IMR-90 (cell line): ENCODE measurements around the gene SLC6A3. TPM values are rescaled to one million over a fixed set of nuclear protein-coding genes. Genes with fewer than 3 reads are reported as not detected.

Experiments used
- ATAC-seq: fragments of 200-7000 bp; cut with Tn5 transposase; 2 replicates; pipeline ENCODE4 v1.9.1; 2020; ENCODE audit warnings: low read depth, mild to moderate bottlenecking, moderate library complexity
- BruUV-seq: library from RNA; stranded (reverse); fragments of 400-500 nt; replicated peaks from 2 replicates; lab custom pipeline; 2021; lab: Mats Ljungman, UMichigan
- CTCF ChIA-PET: fragments of 300-600 bp; formaldehyde crosslinking; extraction: SDS; loops from one replicate; lab custom pipeline; 2021; ENCODE audit warnings: antibody characterized with exemption; lab: Yijun Ruan, JAX
- POLR2A ChIA-PET: fragments of 300-600 bp; sonication (Branson Sonifier 250); formaldehyde crosslinking; loops from one replicate; lab custom pipeline; 2022; ENCODE audit warnings: antibody characterized with exemption; ENCODE audit not compliant: unreplicated experiment; lab: Charles Lee
- DNase-seq: peaks from one replicate; pipeline ENCODE4 v3.0.0; 2013
- H2AFZ ChIP-seq: replicated peaks from 2 replicates; pipeline ENCODE3; 2013; ENCODE audit warnings: low read length, mild to moderate bottlenecking; ENCODE audit not compliant: poor library complexity
- H2AK5ac ChIP-seq: 2 replicates; pipeline ENCODE4 v1.6.1; 2013; ENCODE audit warnings: low read depth, low read length, inconsistent platforms
- H2AK9ac ChIP-seq: replicated peaks from 2 replicates; pipeline ENCODE3; 2013; ENCODE audit warnings: mild to moderate bottlenecking, low read depth, low read length, moderate library complexity; ENCODE audit not compliant: poor library complexity
- H2BK120ac ChIP-seq: 2 replicates; pipeline ENCODE4 v1.6.1; 2013; ENCODE audit warnings: low read depth, low read length, inconsistent platforms
- H2BK15ac ChIP-seq: 3 replicates; pipeline ENCODE4 v1.6.1; 2013; ENCODE audit warnings: low read depth, low read length, inconsistent platforms
- H2BK20ac ChIP-seq: 2 replicates; pipeline ENCODE4 v1.6.1; 2013; ENCODE audit warnings: low read depth, mild to moderate bottlenecking, inconsistent platforms, low read length, moderate library complexity
- H2BK5ac ChIP-seq: 2 replicates; pipeline ENCODE4 v1.6.1; 2013; ENCODE audit warnings: mild to moderate bottlenecking, low read depth, low read length, inconsistent platforms; ENCODE audit not compliant: poor library complexity, severe bottlenecking
- H3K14ac ChIP-seq: replicated peaks from 2 replicates; pipeline ENCODE4 v1.6.1; 2013; ENCODE audit warnings: low read depth, low read length, inconsistent platforms
- H3K18ac ChIP-seq: 2 replicates; pipeline ENCODE4 v1.6.1; 2013; ENCODE audit warnings: low read depth, low read length, control low read depth
- H3K23ac ChIP-seq: 2 replicates; pipeline ENCODE4 v1.6.1; 2013; ENCODE audit warnings: low read depth, low read length, inconsistent platforms
- H3K27ac ChIP-seq: 2 replicates; pipeline ENCODE4 v1.5.1; 2013; ENCODE audit warnings: mild to moderate bottlenecking, control low read depth, low read length; ENCODE audit not compliant: insufficient read depth
- H3K27me3 ChIP-seq: 2 replicates; pipeline ENCODE4 v1.6.1; 2013; ENCODE audit warnings: low read length; ENCODE audit not compliant: control insufficient read depth, insufficient read depth
- H3K36me3 ChIP-seq: 2 replicates; pipeline ENCODE4 v1.6.1; 2013; ENCODE audit warnings: low read length, mixed read lengths; ENCODE audit not compliant: control insufficient read depth, insufficient read depth
- H3K4ac ChIP-seq: 2 replicates; pipeline ENCODE4 v1.6.1; 2013; ENCODE audit warnings: low read depth, low read length, inconsistent platforms
- H3K4me1 ChIP-seq: 2 replicates; pipeline ENCODE4 v1.6.1; 2013; ENCODE audit warnings: low read length, mixed read lengths; ENCODE audit not compliant: control insufficient read depth, insufficient read depth
- H3K4me2 ChIP-seq: 2 replicates; pipeline ENCODE4 v1.6.1; 2013; ENCODE audit warnings: low read depth, mild to moderate bottlenecking, control low read depth, low read length, moderate library complexity
- H3K4me3 ChIP-seq: 2 replicates; pipeline ENCODE4 v1.5.1; 2013; ENCODE audit warnings: low read depth, mild to moderate bottlenecking, control low read depth, low read length, moderate library complexity; ENCODE audit not compliant: insufficient read depth
- H3K56ac ChIP-seq: 2 replicates; pipeline ENCODE4 v1.6.1; 2013; ENCODE audit warnings: low read length, inconsistent platforms; ENCODE audit not compliant: insufficient read depth; ENCODE audit errors: extremely low read depth
- H3K79me1 ChIP-seq, 2 experiments: 2 replicates each; pipeline ENCODE4 v1.6.1; 2013; ENCODE audit warnings: low read length in 2 of 2, inconsistent platforms in 1 of 2, low read depth in 1 of 2
- H3K9ac ChIP-seq: 2 replicates; pipeline ENCODE4 v1.6.1; 2013; ENCODE audit warnings: low read depth, low read length, control low read depth
- H3K9me1 ChIP-seq: 2 replicates; pipeline ENCODE4 v1.6.1; 2013; ENCODE audit warnings: low read length, inconsistent platforms; ENCODE audit not compliant: insufficient read depth
- H3K9me3 ChIP-seq: 2 replicates; pipeline ENCODE4 v1.6.1; 2013; ENCODE audit warnings: low read length; ENCODE audit not compliant: control insufficient read depth, insufficient read depth
- H4K20me1 ChIP-seq: 2 replicates; pipeline ENCODE4 v1.6.1; 2013; ENCODE audit warnings: low read length, inconsistent platforms; ENCODE audit not compliant: insufficient read depth
- H4K5ac ChIP-seq: 2 replicates; pipeline ENCODE4 v1.6.1; 2013; ENCODE audit warnings: mild to moderate bottlenecking, low read depth, low read length, control low read depth
- H4K8ac ChIP-seq, 2 experiments: 2 replicates each; pipeline ENCODE4 v1.6.1; 2013; ENCODE audit warnings: low read depth in 2 of 2, low read length in 2 of 2, control low read depth in 1 of 2, inconsistent platforms in 1 of 2
- H4K91ac ChIP-seq: 2 replicates; pipeline ENCODE4 v1.6.1; 2013; ENCODE audit warnings: low read depth, low read length, inconsistent platforms; ENCODE audit not compliant: insufficient read depth
- BHLHE40 ChIP-seq: fragments of 150-350 bp; IDR thresholded peaks from 2 replicates; pipeline ENCODE4 v1.6.1; 2016; ENCODE audit warnings: mild to moderate bottlenecking, low read depth, low read length
- CEBPB ChIP-seq: IDR thresholded peaks from 2 replicates; pipeline ENCODE4 v1.6.1; 2012; ENCODE audit warnings: low read depth, low read length, improper control_type of control experiment
- CHD1 ChIP-seq: IDR thresholded peaks from 2 replicates; pipeline ENCODE4 v1.6.1; 2012; ENCODE audit warnings: low read depth, low read length, improper control_type of control experiment
- CTCF ChIP-seq: conservative IDR thresholded peaks from 2 replicates; pipeline ENCODE4 v1.5.1; 2012; ENCODE audit warnings: mild to moderate bottlenecking, low read depth, low read length, improper control_type of control experiment
- ELK1 ChIP-seq: fragments of 150-350 bp; IDR thresholded peaks from 2 replicates; pipeline ENCODE4 v1.6.1; 2016; ENCODE audit warnings: low read depth, mild to moderate bottlenecking, low read length, moderate library complexity, borderline replicate concordance
- FOS ChIP-seq: fragments of 150-350 bp; IDR thresholded peaks from 2 replicates; pipeline ENCODE4 v1.6.1; 2016; ENCODE audit warnings: low read depth, low read length
- MAFK ChIP-seq: IDR thresholded peaks from 2 replicates; pipeline ENCODE4 v1.6.1; 2012; ENCODE audit warnings: low read depth, low read length, improper control_type of control experiment
- MAZ ChIP-seq: IDR thresholded peaks from 2 replicates; pipeline ENCODE4 v1.6.1; 2012; ENCODE audit warnings: low read depth, mild to moderate bottlenecking, low read length, improper control_type of control experiment, moderate library complexity, borderline replicate concordance
- MXI1 ChIP-seq: IDR thresholded peaks from 2 replicates; pipeline ENCODE4 v1.6.1; 2012; ENCODE audit warnings: low read depth, mild to moderate bottlenecking, low read length, moderate library complexity, borderline replicate concordance
- POLR2A ChIP-seq: IDR thresholded peaks from 2 replicates; pipeline ENCODE4 v1.6.1; 2012; ENCODE audit warnings: mild to moderate bottlenecking, low read depth, low read length
- RAD21 ChIP-seq: IDR thresholded peaks from 2 replicates; pipeline ENCODE4 v1.6.1; 2012; ENCODE audit warnings: low read length, improper control_type of control experiment
- RCOR1 ChIP-seq: IDR thresholded peaks from 2 replicates; pipeline ENCODE4 v1.6.1; 2012; ENCODE audit warnings: mild to moderate bottlenecking, low read length, improper control_type of control experiment; ENCODE audit not compliant: insufficient replicate concordance
- RFX5 ChIP-seq: IDR thresholded peaks from 2 replicates; pipeline ENCODE4 v1.8.0; 2012; ENCODE audit warnings: low read depth, mild to moderate bottlenecking, low read length, moderate library complexity
- SMC3 ChIP-seq: fragments of 150-350 bp; IDR thresholded peaks from 2 replicates; pipeline ENCODE4 v1.6.1; 2016; ENCODE audit warnings: low read depth, mild to moderate bottlenecking, antibody characterized with exemption, low read length, moderate library complexity
- USF2 ChIP-seq: fragments of 150-350 bp; IDR thresholded peaks from 2 replicates; pipeline ENCODE4 v1.6.1; 2017; ENCODE audit warnings: mild to moderate bottlenecking, antibody characterized with exemption, low read length, low read depth
- WGBS, 2 experiments: methylation state at CpG; one replicate each; pipeline versions ENCODE4 v1.1.5 to v1.1.7; 2013; ENCODE audit warnings: missing lambda C conversion rate in 2 of 2; ENCODE audit not compliant: insufficient read length in 1 of 2; ENCODE audit errors: extremely low coverage in 2 of 2; 5-methylcytosine and 5-hydroxymethylcytosine counted together
- dilution Hi-C: fragments of 300-500 bp; cut with HindIII; formaldehyde crosslinking; loops from one replicate; pipeline ENCODE4 v1.14.3; 2018; ENCODE audit warnings: low sequenced_read_pairs; ENCODE audit not compliant: unreplicated experiment
- in situ Hi-C: fragments of 300-500 bp; cut with MboI; formaldehyde crosslinking; loops from 3 replicates; pipeline ENCODE4 v1.14.3; 2019; ENCODE audit warnings: low sequenced_read_pairs, inconsistent platforms, mixed read lengths
- intact Hi-C: fragments of 100-400 bp; cut with micrococcal nuclease; formaldehyde crosslinking; loops from 2 replicates; pipeline ENCODE4 v1.10.0; 2022
- polyA plus RNA-seq, 3 experiments: library from polyadenylated mRNA; depleted of rRNA; stranded (reverse); fragments of >200 nt; gene quantifications; 2 replicates each; pipeline ENCODE4 v1.2.3, GENCODE V29; 2012; ENCODE audit warnings: low replicate concordance in 1 of 3
- total RNA-seq: library from RNA; depleted of rRNA; stranded (reverse); fragments of >200 nt; gene quantifications from 2 replicates; pipeline ENCODE4 v1.2.3, GENCODE V29; 2012

SLC6A3 gene
- total and polyA plus RNA-seq, 2 of the 4 experiments (the other 2 are of a cell fraction) = not detected

- peak overlapping the region; percentile 75 for H2AFZ ChIP-seq
- TF ChIP-seq FOS = no peak
- TF ChIP-seq MAFK = no peak
- no peak for TF ChIP-seq BHLHE40
- no peak for TF ChIP-seq MAZ
- TF ChIP-seq CHD1 = no peak
- TF ChIP-seq SMC3 = no peak
- TF ChIP-seq ELK1 = no peak
- TF ChIP-seq POLR2A = no peak
- no peak for TF ChIP-seq CTCF
- no peak for TF ChIP-seq USF2
- TF ChIP-seq RAD21 = no peak
- no peak for TF ChIP-seq RCOR1
- no peak for TF ChIP-seq RFX5
- no peak for TF ChIP-seq CEBPB
- TF ChIP-seq MXI1 = no peak
- no peaks in the 10 kb centered on the region; the same call in 1 of the 2 replicates for H4K20me1 ChIP-seq
- dilution Hi-C loops (no loop called here), intact Hi-C loops (no loop called here), in situ Hi-C loops (no loop called here)
- no peak overlapping the region for H2BK15ac ChIP-seq
- H3K27ac ChIP-seq = no peak overlapping the region
- H3K14ac ChIP-seq = no peak overlapping the region
- H4K91ac ChIP-seq = no peak overlapping the region
- H3K36me3 ChIP-seq = no peaks in the 10 kb centered on the region
- H2AK9ac ChIP-seq = no peak overlapping the region
- H3K9me3 ChIP-seq = no peaks in the 10 kb centered on the region
- ChIA-PET CTCF (no interaction called here), POLR2A (no interaction called here)
- no peak overlapping the region for H2AK5ac ChIP-seq
- no peak overlapping the region for H3K9ac ChIP-seq
- H3K9me1 ChIP-seq = peaks cover 3% of the 10 kb centered on the region; the same call in 1 of the 2 replicates
- no peak overlapping the region for H2BK20ac ChIP-seq
- no peak overlapping the region for H3K4ac ChIP-seq
- no peak overlapping the region for H4K8ac ChIP-seq
- no peak overlapping the region for H2BK5ac ChIP-seq
- H3K4me1 ChIP-seq = peaks cover 3% of the 10 kb centered on the region; the same call in 1 of the 2 replicates
- H2BK120ac ChIP-seq = no peak overlapping the region
- H3K27me3 ChIP-seq = peaks cover 45% of the 10 kb centered on the region
- no peak overlapping the region for H3K56ac ChIP-seq
- peak; percentile 55 for ATAC-seq
- no peaks in the 10 kb centered on the region for H3K79me1 ChIP-seq
- DNase-seq = no peak
- H3K23ac ChIP-seq = no peak overlapping the region
- no peak overlapping the region for H4K5ac ChIP-seq
- no TSS peak for BruUV-seq
- WGBS, 2 experiments = 2% methylated on average over 15 of the region's 36 CpGs; no CpG with 5 or more reads in 1 of the 2 experiments
- no peak overlapping the region for H3K18ac ChIP-seq
- H3K4me3 ChIP-seq = peak overlapping the region; percentile 47
- H3K4me2 ChIP-seq = peak overlapping the region; percentile 98
Measured at GRCh38 chr5:1386274-1386717, 58.9 kb downstream of the SLC6A3 start.
